HL-60 (cell line): ENCODE measurements around the gene EXOG.

Source experiments
- DNase-seq, 2 experiments: peaks; one replicate each; pipeline ENCODE4 v3.0.0-alpha.2; 2010 to 2020; ENCODE audit warnings: low read depth in 1 of 2, low spot score in 1 of 2
- H3K27ac ChIP-seq: fragments of 250-450 bp; sonication (Bioruptor Pico); replicated peaks from 2 replicates; pipeline ENCODE4 v1.5.1; 2020; ENCODE audit warnings: mild to moderate bottlenecking, moderate library complexity
- H3K27me3 ChIP-seq: fragments of 250-450 bp; sonication (Bioruptor Pico); 2 replicates; pipeline ENCODE4 v1.5.1; 2021; ENCODE audit warnings: mild to moderate bottlenecking, moderate library complexity; ENCODE audit not compliant: insufficient read depth, poor library complexity, severe bottlenecking
- H3K4me3 ChIP-seq: replicated peaks from 2 replicates; pipeline ENCODE4 v1.5.1; 2011; ENCODE audit warnings: mild to moderate bottlenecking, control low read depth, low read length; ENCODE audit not compliant: insufficient read depth
- CTCF ChIP-seq: IDR thresholded peaks from one replicate; pipeline ENCODE4 v1.5.1; 2011; ENCODE audit warnings: low read length, control low read depth, inconsistent platforms; ENCODE audit not compliant: insufficient read depth
- GABPA ChIP-seq: IDR thresholded peaks from 2 replicates; pipeline ENCODE4 v1.6.1; 2012; ENCODE audit warnings: low read depth
- POLR2AphosphoS5 ChIP-seq: IDR thresholded peaks from 2 replicates; pipeline ENCODE4 v1.6.1; 2012; ENCODE audit warnings: low read depth
- REST ChIP-seq: IDR thresholded peaks from 2 replicates; pipeline ENCODE4 v1.6.1; 2012; ENCODE audit warnings: low read depth; ENCODE audit not compliant: insufficient replicate concordance
- SPI1 ChIP-seq: IDR thresholded peaks from 2 replicates; pipeline ENCODE4 v1.6.1; 2012; ENCODE audit warnings: low read depth, mild to moderate bottlenecking, borderline replicate concordance

Gene EXOG

GRCh38 chr3:38480093-38480445 is 16.1 kb upstream of the EXOG start:
- DNase-seq = no peak
- Histone ChIP-seq H3K27me3 (no peaks in the 10 kb centered on the region), H3K4me3 (no peak overlapping the region), H3K27ac (no peak overlapping the region)
- TF ChIP-seq REST (no peak), CTCF (no peak), POLR2AphosphoS5 (no peak), GABPA (no peak), SPI1 (no peak)

DNA sequence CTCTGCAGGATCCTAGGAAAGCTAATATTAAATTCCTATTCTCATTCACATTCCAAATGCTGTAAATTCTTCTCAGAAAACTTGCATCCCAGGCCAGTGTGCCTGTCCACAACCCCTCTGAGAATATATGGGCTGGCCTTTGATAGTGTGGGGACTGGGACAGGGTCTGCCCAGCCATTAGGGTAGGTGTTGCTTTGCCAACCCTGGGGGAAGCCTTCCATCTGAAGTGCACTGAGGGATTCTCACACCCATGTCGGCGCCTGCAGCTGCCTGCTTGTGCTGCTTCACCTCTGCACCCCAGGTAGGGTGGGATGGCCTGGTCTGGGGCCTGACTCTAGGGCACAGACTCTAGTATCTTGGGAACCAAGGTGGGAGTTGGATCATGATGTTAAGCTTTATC is 15.2 kb upstream of the EXOG start:
- no peak for DNase-seq
- TF ChIP-seq CTCF = no peak
- no peak for TF ChIP-seq GABPA
- TF ChIP-seq REST = no peak
- no peak overlapping the region for H3K4me3 ChIP-seq
- no peak overlapping the region for H3K27ac ChIP-seq
- no peaks in the 10 kb centered on the region for H3K27me3 ChIP-seq

DNA sequence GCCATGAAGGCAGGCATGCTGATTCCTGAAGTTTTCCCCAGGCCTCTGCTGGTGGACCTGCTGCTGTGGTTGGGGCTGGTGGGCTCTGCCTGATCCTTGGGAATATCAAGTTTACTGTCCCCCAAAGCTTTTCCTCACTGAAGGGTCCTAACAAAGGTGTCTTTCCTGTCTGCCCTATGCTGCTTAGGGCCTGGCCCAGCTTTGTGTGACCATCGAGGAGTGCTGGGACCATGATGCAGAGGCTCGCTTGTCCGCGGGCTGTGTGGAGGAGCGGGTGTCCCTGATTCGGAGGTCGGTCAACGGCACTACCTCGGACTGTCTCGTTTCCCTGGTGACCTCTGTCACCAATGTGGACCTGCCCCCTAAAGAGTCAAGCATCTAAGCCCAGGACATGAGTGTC is 13.2 kb upstream of the EXOG start:
- DNase-seq = no peak
- Histone ChIP-seq H3K27ac (no peak overlapping the region), H3K27me3 (no peaks in the 10 kb centered on the region), H3K4me3 (no peak overlapping the region)
- TF ChIP-seq CTCF (no peak), REST (no peak), GABPA (no peak), POLR2AphosphoS5 (no peak), SPI1 (no peak)
